Sigmoid colon (tissue), 3 donors: ENCODE results near the gene NAP1L4.

Source experiments
- POLR2A ChIP-seq, 2 donors: fragments of 450-650 bp; IDR thresholded peaks; one replicate each; pipeline ENCODE4 v1.6.1; 2016; ENCODE audit warnings: antibody characterized with exemption in 2 of 2, mild to moderate bottlenecking in 2 of 2, moderate library complexity in 2 of 2
- TF ChIP-seq, protein P1 (sequence below), 4 experiments: fragments of 450-650 bp in 3 of 4; fragments of 200-600 bp in 1 of 4; IDR thresholded peaks; one replicate each; pipeline ENCODE4 v1.5.1; 2016 to 2019; ENCODE audit warnings: antibody characterized with exemption in 4 of 4, mild to moderate bottlenecking in 3 of 4, moderate library complexity in 2 of 4

DNA sequence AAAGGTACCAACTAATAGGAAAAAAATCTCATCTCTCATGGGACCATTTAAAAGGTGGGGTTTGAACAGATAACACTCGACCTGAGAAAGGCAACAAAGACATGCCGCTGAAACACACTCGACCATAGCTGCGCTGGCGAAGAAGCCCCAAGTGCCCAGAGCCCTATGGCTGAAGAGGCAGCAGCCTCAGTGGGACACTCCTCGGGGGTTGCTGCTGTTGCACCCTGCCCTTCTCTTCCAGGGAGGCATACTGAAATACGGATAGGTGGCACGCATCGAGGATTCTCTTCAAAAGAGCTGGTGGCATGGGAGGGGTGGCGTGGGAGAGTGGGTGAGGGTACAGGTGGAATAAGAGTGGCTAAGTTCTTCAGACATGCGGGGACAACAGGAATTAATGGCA, 44.4 kb downstream of the NAP1L4 start:
- TF ChIP-seq, protein P1, sequence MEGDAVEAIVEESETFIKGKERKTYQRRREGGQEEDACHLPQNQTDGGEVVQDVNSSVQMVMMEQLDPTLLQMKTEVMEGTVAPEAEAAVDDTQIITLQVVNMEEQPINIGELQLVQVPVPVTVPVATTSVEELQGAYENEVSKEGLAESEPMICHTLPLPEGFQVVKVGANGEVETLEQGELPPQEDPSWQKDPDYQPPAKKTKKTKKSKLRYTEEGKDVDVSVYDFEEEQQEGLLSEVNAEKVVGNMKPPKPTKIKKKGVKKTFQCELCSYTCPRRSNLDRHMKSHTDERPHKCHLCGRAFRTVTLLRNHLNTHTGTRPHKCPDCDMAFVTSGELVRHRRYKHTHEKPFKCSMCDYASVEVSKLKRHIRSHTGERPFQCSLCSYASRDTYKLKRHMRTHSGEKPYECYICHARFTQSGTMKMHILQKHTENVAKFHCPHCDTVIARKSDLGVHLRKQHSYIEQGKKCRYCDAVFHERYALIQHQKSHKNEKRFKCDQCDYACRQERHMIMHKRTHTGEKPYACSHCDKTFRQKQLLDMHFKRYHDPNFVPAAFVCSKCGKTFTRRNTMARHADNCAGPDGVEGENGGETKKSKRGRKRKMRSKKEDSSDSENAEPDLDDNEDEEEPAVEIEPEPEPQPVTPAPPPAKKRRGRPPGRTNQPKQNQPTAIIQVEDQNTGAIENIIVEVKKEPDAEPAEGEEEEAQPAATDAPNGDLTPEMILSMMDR (IDR thresholded peaks at IDR 0.05): no peak
- no peak for TF ChIP-seq POLR2A (IDR thresholded peaks at IDR 0.05)
